ENCODE results near the gene PHLDB3.
"Not testable (repeated sequence)": the region's sequence is repeated elsewhere in the genome, so short reads cannot be mapped to it uniquely, and the experiment has no call there.

PHLDB3 gene

GRCh38 chr19:43439032-43439708, 65.4 kb downstream of the PHLDB3 start:
- DNase-seq: peak; percentile 37

GRCh38 chr19:43438291-43439031, 66.1 kb downstream of the PHLDB3 start:
- peak; percentile 92 for DNase-seq

GRCh38 chr19:43437712-43438111, 66.8 kb downstream of the PHLDB3 start:
- DNase-seq: no peak

GRCh38 chr19:43437284-43437683, 67.3 kb downstream of the PHLDB3 start:
- DNase-seq: not testable (repeated sequence)

- no peak for DNase-seq
Measured at GRCh38 chr19:43435775-43436174, 68.8 kb downstream of the PHLDB3 start.

GRCh38 chr19:43433689-43434088, 70.9 kb downstream of the PHLDB3 start:
- no peak for DNase-seq

GRCh38 chr19:43433358-43433673, 71.2 kb downstream of the PHLDB3 start:
- DNase-seq: peak; percentile 9

- DNase-seq: no peak
Measured at GRCh38 chr19:43430976-43431375, 73.6 kb downstream of the PHLDB3 start.

- DNase-seq: no peak
Measured at GRCh38 chr19:43430142-43430710, 74.3 kb downstream of the PHLDB3 start.

GRCh38 chr19:43429395-43429794, 75.2 kb downstream of the PHLDB3 start:
- DNase-seq: no peak

GRCh38 chr19:43425567-43426392, 78.8 kb downstream of the PHLDB3 start:
- DNase-seq: peak; percentile 3

Data from fibroblast of upper back skin (primary cell).